ENCODE results near the gene TTF2.
"Not testable (repeated sequence)": the region's sequence is repeated elsewhere in the genome, so short reads cannot be mapped to it uniquely, and the experiment has no call there.

TTF2 gene

GRCh38 chr1:117147856-117148588, 87.9 kb downstream of the TTF2 start:
- DNase-seq: no peak

- DNase-seq: no peak
Observed at GRCh38 chr1:117150316-117150715, 90.2 kb downstream of the TTF2 start.

GRCh38 chr1:117151305-117151704, 91.2 kb downstream of the TTF2 start:
- not testable (repeated sequence) for DNase-seq
